H1 (cell line): ENCODE data around the gene SLC39A6. TPM values are rescaled to one million over a fixed set of nuclear protein-coding genes. Genes with fewer than 3 reads are reported as not detected.

Experiments used
- FOSL1 ChIP-seq: IDR thresholded peaks from 2 replicates; pipeline ENCODE4 v1.6.1; 2011; ENCODE audit warnings: mild to moderate bottlenecking, low read depth, low read length, moderate library complexity; ENCODE audit not compliant: insufficient read depth
- polyA plus RNA-seq, 7 experiments: library from polyadenylated mRNA; depleted of rRNA in 3 of 7; stranded (reverse) in 5 of 7; unstranded in 2 of 7; fragments of >200 nt in 5 of 7; fragments of 200-250 nt in 2 of 7; gene quantifications; 1 replicate in 5 of 7; 2 replicates in 1 of 7; 4 replicates in 1 of 7; pipeline versions ENCODE4 v1.2.1 to v1.2.3, GENCODE V29; 2011 to 2013; ENCODE audit warnings: missing spikeins in 2 of 7, mixed read lengths in 2 of 7
- total RNA-seq: library from RNA; stranded (reverse); fragmentation: NEBNext Ultra II Directional; extraction: Animal tissue kit (Norgen Biotek cat#: 25700); gene quantifications from 2 replicates; pipeline ENCODE4 v1.2.1, GENCODE V29; 2021
- TF ChIP-seq, protein P1 (sequence below): IDR thresholded peaks from 2 replicates; pipeline ENCODE4 v1.6.1; 2012; ENCODE audit warnings: inconsistent platforms

Gene SLC39A6
- total and polyA plus RNA-seq, 2 of the 8 experiments (the other 6 are each of a cell fraction or from before 2014, with no cell fraction given): 36.8 to 55.4 TPM

DNA sequence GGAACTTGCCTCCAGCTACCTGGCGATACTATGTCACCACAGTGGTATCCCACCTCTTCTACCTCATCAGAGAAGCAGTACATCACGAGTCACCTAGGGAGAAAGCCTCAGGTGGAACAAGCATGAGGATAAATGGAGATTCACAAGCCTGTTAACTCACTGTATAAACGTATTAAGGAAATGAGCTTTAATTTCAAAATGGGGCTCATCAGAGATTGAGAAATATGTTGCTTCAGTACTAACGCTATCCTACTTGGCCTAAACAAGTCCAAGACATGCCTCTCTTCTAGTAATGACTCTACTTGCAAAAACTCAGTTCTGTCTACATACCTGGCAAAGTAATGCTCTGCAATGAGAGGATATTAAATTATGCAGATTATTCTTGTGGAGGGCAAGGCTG is 4.3 kb downstream of the SLC39A6 start (continued):
- no peak for TF ChIP-seq FOSL1
- TF ChIP-seq, protein P1, sequence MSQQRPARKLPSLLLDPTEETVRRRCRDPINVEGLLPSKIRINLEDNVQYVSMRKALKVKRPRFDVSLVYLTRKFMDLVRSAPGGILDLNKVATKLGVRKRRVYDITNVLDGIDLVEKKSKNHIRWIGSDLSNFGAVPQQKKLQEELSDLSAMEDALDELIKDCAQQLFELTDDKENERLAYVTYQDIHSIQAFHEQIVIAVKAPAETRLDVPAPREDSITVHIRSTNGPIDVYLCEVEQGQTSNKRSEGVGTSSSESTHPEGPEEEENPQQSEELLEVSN: no peak
